HG02884 (cell line): ENCODE measurements around the gene ITGA8.
"Not testable (repeated sequence)": the region's sequence is repeated elsewhere in the genome, so short reads cannot be mapped to it uniquely, and the experiment has no call there.

ENCODE experiments used
- ATAC-seq: cut with Tn5 transposase; IDR thresholded peaks from one replicate; pipeline ENCODE4 v1.9.1; 2021; ENCODE audit warnings: mild to moderate bottlenecking, moderate library complexity; ENCODE audit not compliant: unreplicated experiment

ITGA8 gene

DNA sequence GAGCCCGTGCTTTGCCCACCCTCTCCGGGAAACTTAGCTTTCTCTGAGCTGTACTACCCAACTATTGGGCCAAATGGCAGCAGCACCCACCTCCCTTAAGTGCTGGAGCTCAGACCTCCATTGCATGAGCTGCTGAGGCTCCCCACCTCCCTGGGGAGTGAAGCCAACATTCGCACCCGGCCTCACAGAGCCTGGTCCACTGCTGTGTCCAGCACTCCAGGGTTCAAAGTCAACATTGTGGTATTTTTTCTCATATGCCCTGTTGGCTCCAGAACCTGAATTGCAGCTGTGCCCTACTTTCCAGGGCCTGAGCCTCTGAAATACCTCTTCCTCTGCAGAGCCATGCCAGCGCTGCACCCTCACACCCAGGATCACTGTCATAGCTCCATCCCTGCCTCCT lies 29.7 kb downstream of the ITGA8 start:
- ATAC-seq: no peak

GRCh38 chr10:15684768-15685167 lies 35.0 kb downstream of the ITGA8 start:
- ATAC-seq: no peak

DNA sequence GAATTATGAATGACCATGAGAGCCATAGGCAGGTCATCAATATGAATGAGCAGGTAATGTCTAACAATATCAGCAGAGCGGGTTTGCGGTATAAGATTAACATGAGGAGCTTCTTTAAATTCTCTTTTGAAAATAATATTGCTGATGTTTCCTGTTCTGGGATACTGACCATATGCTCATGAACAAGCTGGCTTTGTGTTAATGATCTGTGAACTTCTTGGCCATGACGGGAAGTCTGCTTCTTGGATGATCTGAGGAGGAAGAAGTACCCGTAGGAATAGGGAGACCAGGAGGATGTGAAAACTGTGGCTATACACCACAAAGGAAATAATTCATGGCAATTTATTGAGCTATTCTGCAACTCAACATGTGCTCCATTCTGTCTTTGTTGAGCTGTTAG lies 38.6 kb downstream of the ITGA8 start:
- no peak for ATAC-seq

- ATAC-seq: no peak
Measured at GRCh38 chr10:15678851-15679250, 40.9 kb downstream of the ITGA8 start.

DNA sequence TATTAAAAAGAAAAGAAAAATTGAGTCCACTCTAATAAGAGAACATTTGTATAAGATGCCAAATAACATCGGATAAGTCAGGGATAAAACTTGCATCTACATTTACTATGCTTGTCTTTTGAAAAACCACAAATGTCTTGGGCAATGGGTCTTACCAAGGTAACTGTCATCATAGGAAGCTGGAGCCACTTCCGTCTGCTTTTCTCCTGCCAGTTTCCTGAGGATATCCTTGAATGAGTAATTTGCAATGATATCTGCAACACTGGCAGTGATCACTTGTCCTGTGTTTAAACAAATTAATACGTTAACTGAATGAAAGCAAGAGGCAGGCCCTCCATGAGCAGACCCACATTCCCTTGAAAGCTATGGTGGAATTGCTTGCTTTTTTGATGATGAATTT lies 47.3 kb downstream of the ITGA8 start:
- no peak for ATAC-seq

- ATAC-seq: no peak
Measured at GRCh38 chr10:15670880-15671279, 48.8 kb downstream of the ITGA8 start.

DNA sequence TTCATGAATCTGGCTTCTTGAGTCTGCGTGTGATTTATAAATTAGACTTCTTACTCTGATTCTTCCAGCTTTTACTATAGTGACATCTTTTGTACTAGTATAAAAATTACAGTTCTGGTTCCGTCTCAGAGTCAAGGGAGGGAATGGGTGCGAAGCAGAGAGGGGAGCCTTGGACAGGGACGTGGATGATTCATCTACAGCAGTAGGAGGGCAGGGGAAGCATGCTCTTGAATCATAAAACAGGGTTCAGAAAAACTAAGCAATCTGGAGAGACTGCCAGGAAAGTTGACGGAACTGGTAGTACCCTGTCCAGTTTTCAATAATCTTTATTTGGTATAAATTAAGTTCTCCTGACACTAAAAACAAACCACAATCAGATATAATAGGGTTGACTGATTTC lies 58.1 kb downstream of the ITGA8 start:
- ATAC-seq: no peak

DNA sequence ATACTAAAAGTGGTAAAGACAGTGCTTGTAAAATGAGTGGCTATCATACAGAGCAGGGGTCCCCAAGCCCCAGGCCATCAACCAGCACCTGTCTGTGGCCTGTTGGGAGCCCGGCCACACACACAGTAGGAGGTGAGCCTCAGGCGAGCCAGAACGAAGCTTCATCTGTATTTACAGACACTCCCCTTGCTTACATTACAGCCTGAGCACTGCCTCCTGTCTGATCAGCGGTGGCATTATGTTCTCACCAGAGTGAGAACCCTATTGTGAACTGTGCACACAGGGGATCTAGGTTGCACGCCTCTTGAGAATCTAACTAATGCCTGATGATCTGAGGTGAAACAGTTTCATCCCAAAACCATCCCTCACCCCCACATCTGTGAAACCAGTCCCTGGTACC lies 58.7 kb downstream of the ITGA8 start:
- no peak for ATAC-seq

DNA sequence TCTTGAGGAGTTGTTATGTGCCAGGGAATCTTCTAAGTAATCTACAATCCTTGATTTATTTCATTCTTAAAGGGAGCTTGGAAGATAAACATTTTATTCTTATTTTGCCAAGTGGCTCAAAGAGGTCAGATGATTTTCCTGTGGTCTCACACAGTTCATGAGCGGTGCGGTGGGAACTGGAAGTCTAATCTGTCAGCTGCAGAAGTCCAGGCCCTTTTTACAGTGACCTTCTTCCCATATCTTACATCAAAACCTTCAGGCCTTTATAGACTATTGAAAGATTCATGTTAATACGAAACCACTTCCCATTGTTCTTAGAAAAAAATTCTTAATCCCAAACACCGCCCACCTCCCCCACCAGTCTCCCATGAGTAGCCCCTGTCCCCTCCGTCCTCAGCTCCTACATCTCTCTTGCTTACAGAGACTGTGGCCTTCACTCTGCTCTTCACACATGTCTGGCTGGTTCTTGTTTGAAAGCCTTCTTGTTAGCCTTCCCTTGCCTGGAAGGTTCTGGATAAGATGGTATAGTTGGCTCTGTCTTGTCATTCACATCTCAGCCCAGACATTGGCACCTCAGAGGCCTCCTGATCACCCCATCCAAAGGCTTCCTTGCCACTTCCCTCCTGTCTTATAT lies 61.5 kb downstream of the ITGA8 start:
- no peak for ATAC-seq

- ATAC-seq: no peak
Measured at GRCh38 chr10:15652757-15653156, 67.0 kb downstream of the ITGA8 start.

- no peak for ATAC-seq
Measured at GRCh38 chr10:15652117-15652516, 67.6 kb downstream of the ITGA8 start.

DNA sequence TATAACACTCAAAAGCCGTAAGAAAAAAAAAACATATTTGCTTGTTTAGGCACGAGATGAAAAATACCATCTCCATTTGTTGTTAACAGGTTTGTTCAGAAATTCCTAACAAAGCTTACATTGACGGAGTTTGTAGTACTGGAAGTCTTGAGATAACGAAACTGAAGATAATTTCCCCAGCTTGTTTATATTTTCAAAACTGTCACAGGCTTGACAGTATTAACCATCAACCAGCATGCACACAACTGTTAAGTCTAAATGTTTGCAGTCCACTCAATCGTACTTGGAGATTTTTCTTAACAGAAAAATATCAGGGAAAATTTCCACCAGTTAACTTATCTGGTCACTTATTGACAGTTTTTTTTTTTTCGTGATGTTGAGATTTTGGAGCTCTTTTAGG lies 68.5 kb downstream of the ITGA8 start:
- ATAC-seq: no peak

GRCh38 chr10:15642095-15642494 lies 77.6 kb downstream of the ITGA8 start:
- ATAC-seq: no peak

DNA sequence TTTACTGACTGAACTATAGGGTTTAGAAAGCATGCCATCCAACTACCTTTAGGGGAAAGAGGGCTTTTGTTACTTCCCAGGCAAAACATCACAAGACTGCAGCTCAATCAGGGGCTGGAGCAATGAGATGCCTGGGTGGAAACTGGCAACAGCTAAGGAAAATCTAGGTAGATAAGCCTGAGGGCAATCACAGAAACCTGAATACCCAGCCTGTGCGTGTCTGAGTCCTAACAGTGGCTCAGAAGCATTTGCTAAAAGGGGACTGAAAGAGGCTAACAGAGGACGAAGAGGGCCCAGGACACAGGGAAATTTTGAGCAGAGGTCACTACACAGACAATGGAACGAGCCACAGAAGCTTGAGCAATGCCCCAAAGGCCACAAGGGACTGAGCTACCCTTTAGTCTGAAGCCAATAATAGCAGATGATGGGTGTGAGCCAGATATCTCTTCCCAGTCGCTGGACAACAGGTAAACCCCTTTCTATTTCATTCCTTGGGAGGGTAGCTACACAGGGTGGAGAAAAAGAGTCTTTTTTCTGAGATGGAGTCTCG lies 79.1 kb downstream of the ITGA8 start:
- ATAC-seq: no peak

DNA sequence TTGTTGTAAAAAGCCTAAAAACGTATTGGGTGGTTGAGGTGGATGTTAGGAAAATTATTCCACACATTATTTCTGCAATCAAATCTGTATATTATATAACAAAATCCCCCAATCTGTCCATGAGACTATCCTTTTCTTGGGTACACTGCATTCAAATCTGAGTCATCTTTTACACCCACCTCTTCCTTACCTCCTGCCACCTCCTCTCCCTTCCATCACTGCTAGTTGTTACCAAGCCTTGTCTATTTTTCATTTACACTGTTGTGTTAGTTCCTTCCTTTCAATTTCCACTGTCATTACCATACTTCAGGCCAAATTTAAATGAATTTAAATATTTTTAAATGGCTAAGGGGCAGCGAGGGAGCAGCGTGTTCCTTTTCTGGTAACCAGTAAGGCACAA lies 83.3 kb downstream of the ITGA8 start:
- no peak for ATAC-seq

DNA sequence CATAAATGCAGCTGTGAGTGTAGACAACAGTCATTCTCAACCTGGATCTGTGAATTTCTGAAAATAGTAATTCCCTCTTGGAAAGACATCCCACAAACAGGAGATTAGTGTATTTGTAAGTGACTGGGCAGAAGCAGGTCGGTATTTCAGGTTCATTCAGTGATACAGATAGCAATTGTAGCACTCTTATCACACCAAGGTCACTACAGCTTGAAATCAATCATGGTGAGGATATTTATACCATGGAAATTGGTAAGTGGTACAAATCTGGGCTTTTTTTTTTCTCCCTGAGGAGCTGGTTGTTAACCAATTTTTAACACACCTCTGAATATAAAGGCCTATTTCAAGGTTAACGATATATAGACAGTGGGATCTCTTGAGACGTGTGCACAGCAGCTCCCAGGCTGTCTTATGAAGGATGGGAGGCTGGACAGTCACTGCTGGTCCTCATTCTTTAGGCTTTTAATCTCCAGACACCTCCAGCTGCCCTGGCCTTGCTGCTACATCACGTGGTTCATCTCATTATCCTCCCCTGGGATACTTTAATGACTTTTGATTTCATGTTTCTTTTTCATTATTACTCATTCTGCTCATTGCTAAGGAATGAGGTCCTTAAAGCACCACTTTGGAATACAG lies 87.1 kb downstream of the ITGA8 start:
- ATAC-seq: no peak

- ATAC-seq: not testable (repeated sequence)
Measured at GRCh38 chr10:15631205-15631604, 88.5 kb downstream of the ITGA8 start.

DNA sequence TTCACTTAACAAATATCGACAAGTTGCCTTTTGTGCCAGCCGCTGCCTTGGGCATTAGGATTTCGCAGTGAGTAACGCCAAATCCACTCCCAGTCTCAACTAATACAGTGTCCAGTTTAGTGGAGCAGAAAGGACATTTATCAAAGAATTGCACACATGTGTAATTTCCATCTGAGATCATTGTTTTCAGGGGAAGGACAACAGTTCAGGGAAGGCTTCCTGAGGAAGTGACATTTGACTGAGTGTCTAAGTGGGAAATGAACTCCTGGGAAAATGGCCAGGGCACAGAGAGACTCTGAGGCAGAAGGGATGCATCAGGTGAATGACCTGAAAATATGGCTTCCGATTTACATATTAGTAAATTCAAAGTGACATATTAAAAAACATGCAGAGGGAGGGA lies 89.4 kb downstream of the ITGA8 start:
- no peak for ATAC-seq

DNA sequence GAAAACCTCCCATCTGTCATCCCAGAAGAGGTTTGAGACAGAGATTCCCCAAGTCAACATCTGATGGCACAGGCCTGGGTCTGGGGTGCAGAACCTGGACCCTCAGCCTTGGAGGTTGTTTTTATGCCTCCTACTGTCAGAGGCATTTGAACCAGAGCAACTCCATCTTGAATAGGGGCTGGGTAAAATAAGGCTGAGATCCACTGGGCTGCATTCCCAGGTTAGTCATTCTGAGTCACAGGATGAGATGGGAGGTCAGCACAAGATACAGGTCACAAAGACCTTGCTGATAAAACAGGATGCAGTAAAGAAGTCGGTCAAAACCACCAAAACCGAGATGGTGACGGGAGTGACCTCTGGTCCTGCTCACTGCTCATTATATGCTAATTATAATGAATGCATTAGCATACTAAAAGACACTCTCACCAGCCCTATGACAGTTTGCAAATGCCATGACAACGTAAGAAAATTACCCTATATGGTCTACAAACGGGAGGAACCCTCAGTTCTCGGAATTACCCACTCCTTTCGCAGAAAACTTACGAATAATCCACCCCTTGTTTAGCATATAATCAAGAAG lies 92.0 kb downstream of the ITGA8 start:
- ATAC-seq: no peak

GRCh38 chr10:15626937-15627336 lies 92.8 kb downstream of the ITGA8 start:
- ATAC-seq: no peak

GRCh38 chr10:15625261-15625660 lies 94.5 kb downstream of the ITGA8 start:
- ATAC-seq: no peak
